Measurements from ENCODE around the gene LHFPL2.

The LHFPL2 gene

GRCh38 chr5:78640662-78641474 is 7.7 kb downstream of the LHFPL2 start:
- DNase-seq (ENCODE audit: low read depth in 2 of 2): no peak

- no peak for DNase-seq (ENCODE audit: low read depth in 2 of 2)
Observed at GRCh38 chr5:78639791-78640190, 8.8 kb downstream of the LHFPL2 start.

GRCh38 chr5:78638973-78639669 is 9.5 kb downstream of the LHFPL2 start:
- DNase-seq (ENCODE audit: low read depth in 2 of 2): no peak

- DNase-seq (ENCODE audit: low read depth in 2 of 2): no peak
Observed at GRCh38 chr5:78638423-78638822, 10.1 kb downstream of the LHFPL2 start.

GRCh38 chr5:78637468-78637867 is 11.1 kb downstream of the LHFPL2 start:
- DNase-seq (ENCODE audit: low read depth in 2 of 2): no peak

GRCh38 chr5:78636682-78637081 is 11.9 kb downstream of the LHFPL2 start:
- DNase-seq (ENCODE audit: low read depth in 2 of 2): no peak

GRCh38 chr5:78634634-78635033 is 13.9 kb downstream of the LHFPL2 start:
- no peak for DNase-seq (ENCODE audit: low read depth in 2 of 2)

GRCh38 chr5:78634229-78634628 is 14.3 kb downstream of the LHFPL2 start:
- no peak for DNase-seq (ENCODE audit: low read depth in 2 of 2)

GRCh38 chr5:78633700-78634099 is 14.9 kb downstream of the LHFPL2 start:
- DNase-seq (ENCODE audit: low read depth in 2 of 2): no peak

- DNase-seq (ENCODE audit: low read depth in 2 of 2): no peak
Observed at GRCh38 chr5:78632467-78632866, 16.1 kb downstream of the LHFPL2 start.

GRCh38 chr5:78631931-78632330 is 16.6 kb downstream of the LHFPL2 start:
- no peak for DNase-seq (ENCODE audit: low read depth in 2 of 2)

- no peak for DNase-seq (ENCODE audit: low read depth in 2 of 2)
Observed at GRCh38 chr5:78630047-78630446, 18.5 kb downstream of the LHFPL2 start.

GRCh38 chr5:78629624-78630023 is 18.9 kb downstream of the LHFPL2 start:
- DNase-seq (ENCODE audit: low read depth in 2 of 2): no peak

- DNase-seq (ENCODE audit: low read depth in 2 of 2): no peak
Observed at GRCh38 chr5:78628270-78628992, 20.1 kb downstream of the LHFPL2 start.

- DNase-seq (ENCODE audit: low read depth in 2 of 2): no peak
Observed at GRCh38 chr5:78627766-78628165, 20.8 kb downstream of the LHFPL2 start.

- DNase-seq (ENCODE audit: low read depth in 2 of 2): no peak
Observed at GRCh38 chr5:78627175-78627574, 21.4 kb downstream of the LHFPL2 start.

GRCh38 chr5:78626009-78626571 is 22.5 kb downstream of the LHFPL2 start:
- DNase-seq (ENCODE audit: low read depth in 2 of 2): no peak

- no peak for DNase-seq (ENCODE audit: low read depth in 2 of 2)
Observed at GRCh38 chr5:78624992-78625391, 23.6 kb downstream of the LHFPL2 start.

GRCh38 chr5:78624011-78624541 is 24.5 kb downstream of the LHFPL2 start:
- no peak for DNase-seq (ENCODE audit: low read depth in 2 of 2)

- DNase-seq (ENCODE audit: low read depth in 2 of 2): no peak
Observed at GRCh38 chr5:78622302-78622971, 26.1 kb downstream of the LHFPL2 start.

GRCh38 chr5:78621291-78621738 is 27.3 kb downstream of the LHFPL2 start:
- no peak for DNase-seq (ENCODE audit: low read depth in 2 of 2)

Measured in stimulated activated CD4-positive, alpha-beta T cell treated with anti-CD3 and anti-CD28 coated beads, Interleukin-4, amount 100 ng/mL, for 48 hours (primary cell).